Activated T-helper 9 cell treated with anti-CD3 and anti-CD28 coated beads, Interleukin-2, amount 50 U/mL, for 16 hours (primary cell): Measurements from ENCODE around the gene TMOD2.
"Not testable (repeated sequence)": the region's sequence is repeated elsewhere in the genome, so short reads cannot be mapped to it uniquely, and the experiment has no call there.

Source experiments
- DNase-seq: peaks from one replicate; pipeline ENCODE4 v3.0.0-alpha.2; 2020; ENCODE audit warnings: low read depth

TMOD2 gene

GRCh38 chr15:51774916-51775315 lies 23.5 kb downstream of the TMOD2 start:
- no peak for DNase-seq

GRCh38 chr15:51775967-51776816 lies 24.8 kb downstream of the TMOD2 start:
- DNase-seq, result no peak

- DNase-seq, result peak; percentile 23
Measured at GRCh38 chr15:51776952-51777569, 25.7 kb downstream of the TMOD2 start.

GRCh38 chr15:51780636-51781035 lies 29.2 kb downstream of the TMOD2 start:
- no peak for DNase-seq

- no peak for DNase-seq
Measured at GRCh38 chr15:51781506-51781905, 30.1 kb downstream of the TMOD2 start.

- no peak for DNase-seq
Measured at GRCh38 chr15:51782357-51782896, 31.0 kb downstream of the TMOD2 start.

- no peak for DNase-seq
Measured at GRCh38 chr15:51783967-51784366, 32.6 kb downstream of the TMOD2 start.

- not testable (repeated sequence) for DNase-seq
Measured at GRCh38 chr15:51787130-51787529, 35.7 kb downstream of the TMOD2 start.

GRCh38 chr15:51792474-51792873 lies 41.1 kb downstream of the TMOD2 start:
- not testable (repeated sequence) for DNase-seq

- no peak for DNase-seq
Measured at GRCh38 chr15:51793521-51794305, 42.3 kb downstream of the TMOD2 start.

- no peak for DNase-seq
Measured at GRCh38 chr15:51796847-51797401, 45.5 kb downstream of the TMOD2 start.

GRCh38 chr15:51798281-51798680 lies 46.9 kb downstream of the TMOD2 start:
- DNase-seq, result no peak

- no peak for DNase-seq
Measured at GRCh38 chr15:51799282-51800252, 48.2 kb downstream of the TMOD2 start.

GRCh38 chr15:51801391-51801835 lies 50.0 kb downstream of the TMOD2 start:
- DNase-seq, result no peak

GRCh38 chr15:51802593-51802992 lies 51.2 kb downstream of the TMOD2 start:
- no peak for DNase-seq

GRCh38 chr15:51803965-51804364 lies 52.6 kb downstream of the TMOD2 start:
- DNase-seq, result no peak

- DNase-seq, result no peak
Measured at GRCh38 chr15:51806123-51806522, 54.7 kb downstream of the TMOD2 start.

GRCh38 chr15:51809457-51809856 lies 58.1 kb downstream of the TMOD2 start:
- no peak for DNase-seq

GRCh38 chr15:51812598-51812997 lies 61.2 kb downstream of the TMOD2 start:
- no peak for DNase-seq

- DNase-seq, result no peak
Measured at GRCh38 chr15:51814606-51815005, 63.2 kb downstream of the TMOD2 start.

GRCh38 chr15:51816611-51817010 lies 65.2 kb downstream of the TMOD2 start:
- no peak for DNase-seq
